Endothelial cell of umbilical vein (primary cell): ENCODE results near the gene GRAMD2B. TPM values are rescaled to one million over a fixed set of nuclear protein-coding genes. Genes with fewer than 3 reads are reported as not detected.

Source experiments
- BruUV-seq: library from RNA; stranded (reverse); fragments of 400-500 nt; replicated peaks from 2 replicates; lab custom pipeline; 2021; lab: Mats Ljungman, UMichigan
- CTCF ChIA-PET: fragments of 300-600, 350-600 bp; sonication (Branson Sonifier 250); formaldehyde crosslinking; loops from one replicate; lab custom pipeline; 2021; ENCODE audit warnings: antibody characterized with exemption, inconsistent platforms; lab: Charles Lee
- POLR2A ChIA-PET: fragments of 300-600, 350-600 bp; sonication (Branson Sonifier 250); formaldehyde crosslinking; loops from one replicate; lab custom pipeline; 2021; ENCODE audit warnings: antibody characterized with exemption, inconsistent platforms; lab: Charles Lee
- DNase-seq: peaks from one replicate; pipeline ENCODE4 v3.0.0-alpha.2; 2011; ENCODE audit warnings: low read depth, low spot score
- FAIRE-seq: peaks from 2 replicates; lab custom pipeline; 2011; peaks lifted over from hg19 to GRCh38; lab: Jason Lieb, UNC
- H2AFZ ChIP-seq: 2 replicates; pipeline ENCODE4 v1.6.0; 2012; ENCODE audit warnings: low read depth, low read length, control low read depth, inconsistent platforms
- H3K27ac ChIP-seq: 2 replicates; pipeline ENCODE4 v1.5.1; 2011; ENCODE audit warnings: low read depth, mild to moderate bottlenecking, control low read depth, low read length, moderate library complexity; ENCODE audit not compliant: insufficient read depth
- H3K27me3 ChIP-seq, 2 experiments: 2 replicates each; pipeline versions ENCODE4 v1.6.0 to v1.6.1; 2011; ENCODE audit warnings: low read length in 2 of 2, mixed read lengths in 1 of 2; ENCODE audit not compliant: control insufficient read depth in 2 of 2, insufficient read depth in 2 of 2
- H3K36me3 ChIP-seq, 2 experiments: 2 replicates in 1 of 2; 3 replicates in 1 of 2; pipeline ENCODE4 v1.5.1; 2011; ENCODE audit warnings: low read length in 2 of 2, mild to moderate bottlenecking in 1 of 2, moderate library complexity in 1 of 2; ENCODE audit not compliant: control insufficient read depth in 2 of 2, insufficient read depth in 2 of 2; ENCODE audit errors: extremely low read depth in 1 of 2
- H3K4me1 ChIP-seq: 3 replicates; pipeline ENCODE4 v1.5.1; 2011; ENCODE audit warnings: mild to moderate bottlenecking, low read length; ENCODE audit not compliant: control insufficient read depth, insufficient read depth; ENCODE audit errors: extremely low read depth
- H3K4me2 ChIP-seq: 2 replicates; pipeline ENCODE4 v1.6.1; 2011; ENCODE audit warnings: low read length, control low read depth, mixed read lengths; ENCODE audit not compliant: insufficient read depth
- H3K4me3 ChIP-seq, 3 experiments: fragments of 200-600 bp in 1 of 3; sonication (generic), shearing (Covaris generic) in 1 of 3; replicated peaks in 1 of 3; 2 replicates each; pipeline ENCODE4 v1.5.1; 2011 to 2016; ENCODE audit warnings: control low read depth in 3 of 3, low read length in 3 of 3, mild to moderate bottlenecking in 2 of 3, inconsistent platforms in 1 of 3, low read depth in 1 of 3, moderate library complexity in 1 of 3; ENCODE audit not compliant: insufficient read depth in 1 of 3
- H3K79me2 ChIP-seq: 2 replicates; pipeline ENCODE4 v1.6.0; 2012; ENCODE audit warnings: low read length, inconsistent platforms; ENCODE audit not compliant: control insufficient read depth, insufficient read depth
- H3K9ac ChIP-seq: replicated peaks from 2 replicates; pipeline ENCODE3; 2011; ENCODE audit warnings: low read length, control low read depth; ENCODE audit not compliant: insufficient read depth; ENCODE audit errors: extremely low read depth
- H3K9me1 ChIP-seq: replicated peaks from 3 replicates; pipeline ENCODE4 v1.6.0; 2011; ENCODE audit warnings: mild to moderate bottlenecking, low read length; ENCODE audit not compliant: control insufficient read depth, insufficient read depth; ENCODE audit errors: extremely low read depth
- H3K9me3 ChIP-seq: replicated peaks from 2 replicates; pipeline ENCODE4 v1.5.1; 2012; ENCODE audit warnings: low read length, inconsistent platforms; ENCODE audit not compliant: control insufficient read depth, insufficient read depth
- H4K20me1 ChIP-seq: replicated peaks from 2 replicates; pipeline ENCODE3; 2011; ENCODE audit warnings: mild to moderate bottlenecking, low read length; ENCODE audit not compliant: control insufficient read depth, insufficient read depth; ENCODE audit errors: extremely low read depth
- CTCF ChIP-seq, 2 donors: IDR thresholded peaks; 1 replicate in 1 of 2; 2 replicates in 1 of 2; pipeline ENCODE4 v1.5.1; 2011; ENCODE audit warnings: low read length in 2 of 2, mild to moderate bottlenecking in 2 of 2, moderate library complexity in 2 of 2, control low read depth in 1 of 2, inconsistent platforms in 1 of 2, low read depth in 1 of 2; ENCODE audit not compliant: insufficient read depth in 1 of 2; ENCODE audit errors: extremely low read depth in 1 of 2
- EZH2 ChIP-seq: IDR thresholded peaks from 2 replicates; pipeline ENCODE4 v1.6.1; 2012; ENCODE audit warnings: borderline replicate concordance, low read depth, mild to moderate bottlenecking, moderate library complexity, low read length, inconsistent platforms; ENCODE audit not compliant: severe bottlenecking
- FOS ChIP-seq: IDR thresholded peaks from 2 replicates; pipeline ENCODE4 v1.6.1; 2011; ENCODE audit warnings: mild to moderate bottlenecking, low read length, moderate library complexity, borderline replicate concordance; ENCODE audit not compliant: insufficient read depth
- GATA2 ChIP-seq: IDR thresholded peaks from 2 replicates; pipeline ENCODE4 v1.7.0; 2011; ENCODE audit warnings: low read depth, mild to moderate bottlenecking, moderate library complexity, mixed read lengths, low read length; ENCODE audit not compliant: insufficient read length, insufficient read depth
- JUN ChIP-seq: IDR thresholded peaks from 2 replicates; pipeline ENCODE4 v1.6.1; 2011; ENCODE audit warnings: borderline replicate concordance, low read depth; ENCODE audit not compliant: insufficient read length, insufficient read depth
- MAX ChIP-seq: IDR thresholded peaks from 2 replicates; pipeline ENCODE4 v1.6.1; 2011; ENCODE audit not compliant: insufficient read depth, insufficient read length
- MYC ChIP-seq: IDR thresholded peaks from one replicate; pipeline ENCODE4 v1.6.1; 2011; ENCODE audit warnings: mild to moderate bottlenecking, low read depth, low read length
- POLR2A ChIP-seq: IDR thresholded peaks from 2 replicates; pipeline ENCODE4 v1.6.1; 2012; ENCODE audit warnings: low read depth, mild to moderate bottlenecking, control low read depth, low read length
- POLR2AphosphoS5 ChIP-seq: IDR thresholded peaks from 2 replicates; pipeline ENCODE4 v1.6.1; 2012; ENCODE audit warnings: low read depth, mild to moderate bottlenecking, control low read depth, low read length, moderate library complexity; ENCODE audit not compliant: insufficient read depth
- dilution Hi-C: fragments of 300-500 bp; cut with MboI; formaldehyde crosslinking; loops from one replicate; pipeline ENCODE4 v1.15.0; 2019; ENCODE audit warnings: low sequenced_read_pairs; ENCODE audit not compliant: extremely low pct_ligation_motif_present
- intact Hi-C: fragments of 100-400 bp; cut with micrococcal nuclease; formaldehyde crosslinking; loops from one replicate; pipeline ENCODE4 v1.10.0; 2022
- polyA plus RNA-seq, 4 experiments: library from polyadenylated mRNA; depleted of rRNA in 3 of 4; stranded (reverse) in 3 of 4; unstranded in 1 of 4; fragments of >200 nt; gene quantifications; 2 replicates each; pipeline versions ENCODE4 v1.2.1 to v1.2.3, GENCODE V29; 2011 to 2012; ENCODE audit warnings: missing spikeins in 1 of 4
- total RNA-seq: library from RNA; stranded (reverse); gene quantifications from 2 replicates; pipeline ENCODE4 v1.2.3, GENCODE V29; 2021

The GRAMD2B gene
- total and polyA plus RNA-seq, 2 donors (not counting 3 experiments of a cell fraction or from before 2014, with no cell fraction given): 2.0 to 5.5 TPM

- no peak overlapping the region for H3K4me3 ChIP-seq
- no peak for FAIRE-seq
- H3K27ac ChIP-seq: no peak overlapping the region
- ChIA-PET CTCF (interaction anchor here (0.9 to 1.8 kb wide), 2 partner anchors 19 to 30 kb away, joined by 3 to 5 read pairs; no protein-coding TSS in a partner anchor), POLR2A (no interaction called here)
- H3K9me3 ChIP-seq: no peaks in the 10 kb centered on the region
- H3K9ac ChIP-seq: no peak overlapping the region
- no peaks in the 10 kb centered on the region for H3K79me2 ChIP-seq
- H3K27me3 ChIP-seq: no peaks in the 10 kb centered on the region
- no peak for TF ChIP-seq MAX
- no peak for TF ChIP-seq FOS
- no peak for DNase-seq
- H4K20me1 ChIP-seq: no peaks in the 10 kb centered on the region
- intact Hi-C loops: no loop called here
- BruUV-seq: no TSS peak
- H3K4me1 ChIP-seq: no peaks in the 10 kb centered on the region
- H3K4me2 ChIP-seq: no peak overlapping the region
- H3K36me3 ChIP-seq: no peaks in the 10 kb centered on the region
- dilution Hi-C loops: no loop called here
- H2AFZ ChIP-seq: no peak overlapping the region
- H3K9me1 ChIP-seq: no peaks in the 10 kb centered on the region
Observed at GRCh38 chr5:126480824-126481223, 57.6 kb downstream of the GRAMD2B start.

GRCh38 chr5:126481243-126481642, 58.0 kb downstream of the GRAMD2B start:
- Histone ChIP-seq H4K20me1 (no peaks in the 10 kb centered on the region), H3K27me3 (no peaks in the 10 kb centered on the region), H3K27ac (no peak overlapping the region), H3K4me1 (no peaks in the 10 kb centered on the region), H3K4me2 (no peak overlapping the region), H3K9me1 (no peaks in the 10 kb centered on the region), H3K36me3 (no peaks in the 10 kb centered on the region), H3K9ac (no peak overlapping the region), H3K4me3 (no peak overlapping the region), H3K9me3 (no peaks in the 10 kb centered on the region), H2AFZ (no peak overlapping the region), H3K79me2 (no peaks in the 10 kb centered on the region)
- ChIA-PET CTCF (interaction anchor here (0.9 to 1.8 kb wide), 2 partner anchors 19 to 31 kb away, joined by 3 to 5 read pairs; no protein-coding TSS in a partner anchor), POLR2A (no interaction called here)
- intact Hi-C loops: no loop called here
- dilution Hi-C loops: no loop called here
- no TSS peak for BruUV-seq
- no peak for DNase-seq
- TF ChIP-seq FOS (no peak), MYC (no peak), CTCF (IDR thresholded peaks at IDR 0.05; ENCODE audit: extremely low read depth in 1 of 2, insufficient read depth in 1 of 2, low read depth in 1 of 2, low read length in 2 of 2) (no peak), JUN (no peak), POLR2A (no peak), EZH2 (no peak), GATA2 (no peak), MAX (no peak), POLR2AphosphoS5 (no peak)
- no peak for FAIRE-seq
